Kidney (tissue), 14 donors: ENCODE data around the gene NYNRIN. TPM values are rescaled to one million over a fixed set of nuclear protein-coding genes. Genes with fewer than 3 reads are reported as not detected.
A peak's percentile ranks its signal among the peaks of the same experiment; 100 is the strongest.

Source experiments
- DNase-seq, 5 donors: peaks; one replicate each; pipeline ENCODE4 v3.0.0-alpha.2; 2013 to 2020
- FAIRE-seq: peaks from 2 replicates; lab custom pipeline; 2012; peaks lifted over from hg19 to GRCh38; lab: Jason Lieb, UNC
- H3K27ac ChIP-seq, 2 donors: one replicate each; pipeline ENCODE4 v1.7.0; 2013; ENCODE audit warnings: low read depth in 2 of 2, low read length in 2 of 2, inconsistent platforms in 1 of 2
- H3K27me3 ChIP-seq: one replicate; pipeline ENCODE4 v1.7.1; 2013; ENCODE audit warnings: low read length, inconsistent platforms; ENCODE audit not compliant: control insufficient read depth, insufficient read depth
- H3K36me3 ChIP-seq, 3 donors: one replicate each; pipeline versions ENCODE4 v1.7.0 to v1.7.1; 2013; ENCODE audit warnings: low read length in 3 of 3, control low read depth in 1 of 3, inconsistent platforms in 1 of 3; ENCODE audit not compliant: insufficient read depth in 3 of 3, control insufficient read depth in 2 of 3
- H3K4me1 ChIP-seq, 3 donors: one replicate each; pipeline versions ENCODE4 v1.7.0 to v1.7.1; 2013; ENCODE audit warnings: low read length in 3 of 3, inconsistent platforms in 1 of 3, low read depth in 1 of 3; ENCODE audit not compliant: control insufficient read depth in 2 of 3, insufficient read depth in 2 of 3
- H3K4me3 ChIP-seq, 3 donors: one replicate each; pipeline versions ENCODE4 v1.7.0 to v1.8.1; 2013; ENCODE audit warnings: low read length in 3 of 3, control low read depth in 1 of 3, inconsistent platforms in 1 of 3
- H3K9ac ChIP-seq, 3 donors: one replicate each; pipeline versions ENCODE4 v1.7.0 to v1.7.1; 2013; ENCODE audit warnings: low read length in 3 of 3, control low read depth in 1 of 3, inconsistent platforms in 1 of 3
- H3K9me3 ChIP-seq, 3 donors: one replicate each; pipeline versions ENCODE4 v1.7.0 to v1.7.1; 2013; ENCODE audit warnings: low read length in 3 of 3, control low read depth in 1 of 3, inconsistent platforms in 1 of 3; ENCODE audit not compliant: control insufficient read depth in 2 of 3, insufficient read depth in 1 of 3
- intact Hi-C: fragments of 100-400 bp; cut with DNase I; formaldehyde crosslinking; loops from one replicate; pipeline ENCODE4 v1.11.1; 2022
- polyA plus RNA-seq: library from polyadenylated mRNA; stranded (reverse); fragments of 350-450 nt; fragmentation: Illumina TruSeq; extraction: RNeasy Lipid Tissue Mini Kit (QIAGEN cat#74804); gene quantifications from one replicate; pipeline ENCODE4 v1.2.3, GENCODE V29; 2014; ENCODE audit warnings: low read depth, low replicate concordance; ENCODE audit not compliant: insufficient read depth
- total RNA-seq: library from RNA; stranded (reverse); fragmentation: NEBNext Ultra II Directional; extraction: Animal tissue kit (Norgen Biotek cat#: 25700); gene quantifications from one replicate; pipeline ENCODE4 v1.2.1, GENCODE V29; 2021
- TF ChIP-seq, protein P1 (sequence below): IDR thresholded peaks from 3 replicates; pipeline ENCODE4 v1.5.1; 2012; ENCODE audit warnings: mild to moderate bottlenecking, moderate library complexity, borderline replicate concordance; ENCODE audit not compliant: insufficient read depth; ENCODE audit errors: extremely low read depth
- donor health status: control.
- donor health status: control.
- donor health status: control.
- donor health status: control.
- donor health status: control.
- donor health status: DM: yes; HTN: yes; CAD: no.
- donor health status: Normal renal cell carcinoma (clear cell type).

Gene NYNRIN
- total and polyA plus RNA-seq, 2 donors from 2014 or later, result 4.4 to 12.1 TPM

DNA sequence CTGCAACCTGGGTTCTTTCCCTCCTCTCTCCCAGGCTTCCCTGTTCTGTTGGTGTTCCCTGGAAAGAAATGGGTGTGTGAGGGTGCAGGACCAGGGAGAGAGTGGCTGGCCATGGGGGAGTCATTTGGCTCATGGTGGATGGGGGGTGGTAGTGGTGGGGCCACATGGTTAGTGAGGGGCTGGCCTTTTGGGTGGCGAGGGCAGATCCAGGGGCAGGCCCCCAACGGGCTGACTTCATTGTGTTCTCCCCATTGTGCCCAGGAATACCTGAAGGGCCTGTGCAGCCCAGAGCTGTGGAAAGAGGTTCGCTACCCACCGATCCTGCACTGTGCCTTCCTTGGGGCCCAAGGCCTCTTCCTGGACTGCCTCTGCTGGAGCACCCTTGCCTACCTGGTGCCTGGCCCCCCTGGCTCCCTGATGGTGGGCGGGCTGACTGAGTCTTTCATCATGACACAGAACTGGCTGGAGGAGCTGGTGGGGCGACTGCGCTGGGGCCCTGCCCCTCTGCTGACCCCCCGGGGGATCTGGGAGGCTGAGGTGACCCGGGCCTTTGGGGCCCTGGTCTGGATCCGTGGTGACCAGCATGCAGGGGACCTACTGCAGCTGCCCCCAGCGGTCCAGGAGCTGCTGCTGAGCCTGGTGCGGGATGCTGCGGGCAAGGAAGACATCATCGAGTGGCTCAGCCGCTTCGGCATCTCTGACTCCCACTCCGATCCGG is 9.0 kb downstream of the NYNRIN start:
- peaks cover 0 to 6% (median 2%) of the 10 kb centered on the region in 3 donors for H3K36me3 ChIP-seq
- TF ChIP-seq, protein P1, sequence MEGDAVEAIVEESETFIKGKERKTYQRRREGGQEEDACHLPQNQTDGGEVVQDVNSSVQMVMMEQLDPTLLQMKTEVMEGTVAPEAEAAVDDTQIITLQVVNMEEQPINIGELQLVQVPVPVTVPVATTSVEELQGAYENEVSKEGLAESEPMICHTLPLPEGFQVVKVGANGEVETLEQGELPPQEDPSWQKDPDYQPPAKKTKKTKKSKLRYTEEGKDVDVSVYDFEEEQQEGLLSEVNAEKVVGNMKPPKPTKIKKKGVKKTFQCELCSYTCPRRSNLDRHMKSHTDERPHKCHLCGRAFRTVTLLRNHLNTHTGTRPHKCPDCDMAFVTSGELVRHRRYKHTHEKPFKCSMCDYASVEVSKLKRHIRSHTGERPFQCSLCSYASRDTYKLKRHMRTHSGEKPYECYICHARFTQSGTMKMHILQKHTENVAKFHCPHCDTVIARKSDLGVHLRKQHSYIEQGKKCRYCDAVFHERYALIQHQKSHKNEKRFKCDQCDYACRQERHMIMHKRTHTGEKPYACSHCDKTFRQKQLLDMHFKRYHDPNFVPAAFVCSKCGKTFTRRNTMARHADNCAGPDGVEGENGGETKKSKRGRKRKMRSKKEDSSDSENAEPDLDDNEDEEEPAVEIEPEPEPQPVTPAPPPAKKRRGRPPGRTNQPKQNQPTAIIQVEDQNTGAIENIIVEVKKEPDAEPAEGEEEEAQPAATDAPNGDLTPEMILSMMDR, result no peak
- H3K4me1 ChIP-seq, result peaks cover 0 to 7% (median 2%) of the 10 kb centered on the region in 3 donors
- H3K27me3 ChIP-seq, result no peaks in the 10 kb centered on the region
- FAIRE-seq (no peak), DNase-seq (peak in 1 of 5 donors; percentile 30)
- no peaks in the 10 kb centered on the region for H3K9me3 ChIP-seq
- no peak overlapping the region for H3K4me3 ChIP-seq
- H3K27ac ChIP-seq, result no peak overlapping the region
- H3K9ac ChIP-seq, result no peak overlapping the region
- intact Hi-C loops, result no loop called here

DNA sequence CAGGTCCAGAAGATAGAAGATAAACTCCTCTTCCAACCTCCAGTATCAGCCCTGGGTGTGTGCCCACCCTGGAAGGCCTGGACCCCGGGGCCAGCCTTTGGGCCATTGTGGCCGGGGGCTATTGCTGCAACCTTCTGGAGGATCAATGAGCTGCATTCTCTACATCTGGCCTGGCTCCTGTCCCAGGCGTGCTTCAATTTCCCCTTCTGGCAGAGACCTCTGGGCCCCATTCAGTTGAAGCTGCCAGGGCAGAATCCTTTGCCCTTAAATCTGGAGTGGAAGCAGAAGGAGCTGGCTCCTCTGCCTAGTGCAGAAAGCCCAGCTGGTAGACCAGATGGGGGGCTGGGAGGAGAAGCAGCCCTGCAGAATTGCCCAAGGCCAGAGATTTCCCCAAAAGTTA is 10.0 kb downstream of the NYNRIN start:
- H3K36me3 ChIP-seq, result peaks cover 0 to 7% (median 2%) of the 10 kb centered on the region in 3 donors
- H3K27ac ChIP-seq, result no peak overlapping the region
- intact Hi-C loops, result no loop called here
- peak in 1 of 5 donors; percentile 9 for DNase-seq
- TF ChIP-seq, protein P1, result no peak
- H3K4me1 ChIP-seq, result peaks cover 0 to 2% (median 0%) of the 10 kb centered on the region in 3 donors
- no peak for FAIRE-seq
- no peaks in the 10 kb centered on the region for H3K27me3 ChIP-seq
- H3K4me3 ChIP-seq, result no peak overlapping the region
- no peaks in the 10 kb centered on the region for H3K9me3 ChIP-seq
- H3K9ac ChIP-seq, result no peak overlapping the region

GRCh38 chr14:24409192-24409591 is 10.4 kb downstream of the NYNRIN start:
- Histone ChIP-seq H3K27ac (no peak overlapping the region), H3K4me3 (no peak overlapping the region), H3K4me1 (peaks cover 0 to 2% (median 0%) of the 10 kb centered on the region in 3 donors), H3K36me3 (peaks cover 0 to 7% (median 2%) of the 10 kb centered on the region in 3 donors), H3K9me3 (no peaks in the 10 kb centered on the region), H3K27me3 (no peaks in the 10 kb centered on the region), H3K9ac (no peak overlapping the region)
- DNase-seq (no peak), FAIRE-seq (no peak)
- TF ChIP-seq, protein P1, result no peak
- intact Hi-C loops, result no loop called here

- FAIRE-seq (no peak), DNase-seq (peak in 1 of 5 donors; percentile 29)
- H3K9me3 ChIP-seq, result no peaks in the 10 kb centered on the region
- H3K27ac ChIP-seq, result no peak overlapping the region
- peaks cover 0 to 7% (median 2%) of the 10 kb centered on the region in 3 donors for H3K36me3 ChIP-seq
- intact Hi-C loops, result no loop called here
- no peaks in the 10 kb centered on the region for H3K27me3 ChIP-seq
- H3K4me3 ChIP-seq, result no peak overlapping the region
- H3K9ac ChIP-seq, result no peak overlapping the region
- H3K4me1 ChIP-seq, result no peaks in the 10 kb centered on the region
- TF ChIP-seq, protein P1, result no peak
Observed at GRCh38 chr14:24409956-24410355, 11.2 kb downstream of the NYNRIN start.
